HepG2 (cell line): ENCODE measurements around the gene ABCD1.

Source experiments
- ELF1 ChIP-seq: sonication (generic); formaldehyde crosslinking; IDR thresholded peaks from 2 replicates; pipeline ENCODE4 v1.4.0; 2020; ENCODE audit warnings: missing genetic modification reagents
- ETV5 ChIP-seq: IDR thresholded peaks from 2 replicates; pipeline ENCODE4 v1.6.1; 2018; ENCODE audit warnings: missing biosample characterization, missing genetic modification reagents, inconsistent platforms, borderline replicate concordance
- KLF12 ChIP-seq: sonication (generic); formaldehyde crosslinking; IDR thresholded peaks from 2 replicates; pipeline ENCODE4 v1.4.0; 2020; ENCODE audit warnings: missing genetic modification reagents, borderline replicate concordance
- MLLT10 ChIP-seq: sonication (generic); formaldehyde crosslinking; IDR thresholded peaks from 2 replicates; pipeline ENCODE4 v1.4.0; 2020; ENCODE audit warnings: missing genetic modification reagents
- NR2F2 ChIP-seq: IDR thresholded peaks from 2 replicates; pipeline ENCODE4 v1.6.1; 2012; ENCODE audit warnings: low read depth, inconsistent platforms, borderline replicate concordance
- POLR2A ChIP-seq, 2 experiments: IDR thresholded peaks; 2 replicates each; pipeline ENCODE4 v1.6.1; 2011; ENCODE audit warnings: low read depth in 2 of 2, low read length in 2 of 2, mild to moderate bottlenecking in 1 of 2, moderate library complexity in 1 of 2; ENCODE audit not compliant: insufficient read depth in 1 of 2
- REST ChIP-seq, 2 experiments: IDR thresholded peaks; 2 replicates each; pipeline ENCODE4 v1.6.1; 2011 to 2012; ENCODE audit warnings: low read length in 2 of 2, borderline replicate concordance in 1 of 2, low read depth in 1 of 2, mild to moderate bottlenecking in 1 of 2, moderate library complexity in 1 of 2
- ZNF710 ChIP-seq: sonication (generic); formaldehyde crosslinking; IDR thresholded peaks from 2 replicates; pipeline ENCODE4 v1.5.0; 2020; ENCODE audit warnings: mild to moderate bottlenecking, missing genetic modification reagents, borderline replicate concordance
- ZNF724P ChIP-seq: sonication (generic); formaldehyde crosslinking; IDR thresholded peaks from 2 replicates; pipeline ENCODE4 v1.8.0; 2022; ENCODE audit warnings: missing genetic modification reagents, borderline replicate concordance

- TF ChIP-seq KLF12 (no peak), POLR2A (IDR thresholded peaks at IDR 0.05; ENCODE audit: insufficient read depth in 1 of 2, low read depth in 2 of 2, low read length in 2 of 2) (no peak), ETV5 (CRISPR knock-in tag) (no peak), ZNF724P (CRISPR knock-in tag) (no peak), ZNF710 (CRISPR knock-in tag) (no peak), ELF1 (CRISPR knock-in tag) (no peak), MLLT10 (CRISPR knock-in tag) (no peak), NR2F2 (no peak), REST (IDR thresholded peaks at IDR 0.05; ENCODE audit: borderline replicate concordance in 1 of 2, low read depth in 1 of 2, low read length in 2 of 2) (no peak)
Measured at GRCh38 chrX:153770601-153771414, 46.2 kb downstream of the ABCD1 start.
